ENCODE data around the gene COL19A1.
"Not testable (repeated sequence)": the region's sequence is repeated elsewhere in the genome, so short reads cannot be mapped to it uniquely, and the experiment has no call there.

Gene COL19A1

GRCh38 chr6:69820438-69820837 is 45.9 kb upstream of the COL19A1 start:
- H3K27me3 Mint-ChIP-seq (ENCODE audit: low read depth, poor library complexity): no peaks in the 10 kb centered on the region
- H3K4me1 Mint-ChIP-seq: peaks cover 5% of the 10 kb centered on the region
- no peak overlapping the region for H3K4me3 Mint-ChIP-seq
- no peaks in the 10 kb centered on the region for H3K36me3 Mint-ChIP-seq (ENCODE audit: low read depth)
- no peaks in the 10 kb centered on the region for H3K9me3 Mint-ChIP-seq
- no peak for DNase-seq
- no peak for TF ChIP-seq CTCF (IDR thresholded peaks at IDR 0.05)
- H3K27ac Mint-ChIP-seq: no peak overlapping the region

- H3K9me3 Mint-ChIP-seq; DNase-seq; H3K36me3 Mint-ChIP-seq (ENCODE audit: low read depth); H3K4me1 Mint-ChIP-seq; H3K27me3 Mint-ChIP-seq (ENCODE audit: low read depth, poor library complexity); H3K27ac Mint-ChIP-seq; H3K4me3 Mint-ChIP-seq: not testable (repeated sequence)
Observed at GRCh38 chr6:69824355-69824754, 42.0 kb upstream of the COL19A1 start.

GRCh38 chr6:69825904-69826303 is 40.5 kb upstream of the COL19A1 start:
- no peak overlapping the region for H3K27ac Mint-ChIP-seq
- TF ChIP-seq CTCF (IDR thresholded peaks at IDR 0.05): no peak
- no peak overlapping the region for H3K4me3 Mint-ChIP-seq
- no peaks in the 10 kb centered on the region for H3K9me3 Mint-ChIP-seq
- peaks cover 4% of the 10 kb centered on the region for H3K27me3 Mint-ChIP-seq (ENCODE audit: low read depth, poor library complexity)
- H3K4me1 Mint-ChIP-seq: no peaks in the 10 kb centered on the region
- DNase-seq: no peak
- H3K36me3 Mint-ChIP-seq (ENCODE audit: low read depth): no peaks in the 10 kb centered on the region

GRCh38 chr6:69827276-69827893 is 39.0 kb upstream of the COL19A1 start:
- H3K27me3 Mint-ChIP-seq (ENCODE audit: low read depth, poor library complexity): peaks cover 4% of the 10 kb centered on the region
- H3K27ac Mint-ChIP-seq: no peak overlapping the region
- no peaks in the 10 kb centered on the region for H3K9me3 Mint-ChIP-seq
- TF ChIP-seq CTCF (IDR thresholded peaks at IDR 0.05): no peak
- no peaks in the 10 kb centered on the region for H3K4me1 Mint-ChIP-seq
- no peak overlapping the region for H3K4me3 Mint-ChIP-seq
- H3K36me3 Mint-ChIP-seq (ENCODE audit: low read depth): no peaks in the 10 kb centered on the region
- DNase-seq: no peak

GRCh38 chr6:69832558-69832957 is 33.8 kb upstream of the COL19A1 start:
- peaks cover 4% of the 10 kb centered on the region for H3K27me3 Mint-ChIP-seq (ENCODE audit: low read depth, poor library complexity)
- no peaks in the 10 kb centered on the region for H3K9me3 Mint-ChIP-seq
- no peak for DNase-seq
- no peaks in the 10 kb centered on the region for H3K4me1 Mint-ChIP-seq
- H3K36me3 Mint-ChIP-seq (ENCODE audit: low read depth): no peaks in the 10 kb centered on the region
- no peak for TF ChIP-seq CTCF (IDR thresholded peaks at IDR 0.05)
- no peak overlapping the region for H3K27ac Mint-ChIP-seq
- H3K4me3 Mint-ChIP-seq: no peak overlapping the region

GRCh38 chr6:69835414-69836179 is 30.8 kb upstream of the COL19A1 start:
- peak; percentile 73 for TF ChIP-seq CTCF (IDR thresholded peaks at IDR 0.05)
- peak; percentile 3 for DNase-seq
- no peaks in the 10 kb centered on the region for H3K36me3 Mint-ChIP-seq (ENCODE audit: low read depth)
- no peak overlapping the region for H3K27ac Mint-ChIP-seq
- H3K9me3 Mint-ChIP-seq: no peaks in the 10 kb centered on the region
- H3K4me1 Mint-ChIP-seq: no peaks in the 10 kb centered on the region
- no peak overlapping the region for H3K4me3 Mint-ChIP-seq
- no peaks in the 10 kb centered on the region for H3K27me3 Mint-ChIP-seq (ENCODE audit: low read depth, poor library complexity)
